Limb (tissue), 2 donors: Measurements from ENCODE around the gene INVS.
"Not testable (repeated sequence)": the region's sequence is repeated elsewhere in the genome, so short reads cannot be mapped to it uniquely, and the experiment has no call there.

Source experiments
- DNase-seq, 2 donors: peaks; one replicate each; pipeline ENCODE4 v3.0.0-alpha.2; 2016; ENCODE audit errors: extremely low spot score in 2 of 2

Gene INVS

DNA sequence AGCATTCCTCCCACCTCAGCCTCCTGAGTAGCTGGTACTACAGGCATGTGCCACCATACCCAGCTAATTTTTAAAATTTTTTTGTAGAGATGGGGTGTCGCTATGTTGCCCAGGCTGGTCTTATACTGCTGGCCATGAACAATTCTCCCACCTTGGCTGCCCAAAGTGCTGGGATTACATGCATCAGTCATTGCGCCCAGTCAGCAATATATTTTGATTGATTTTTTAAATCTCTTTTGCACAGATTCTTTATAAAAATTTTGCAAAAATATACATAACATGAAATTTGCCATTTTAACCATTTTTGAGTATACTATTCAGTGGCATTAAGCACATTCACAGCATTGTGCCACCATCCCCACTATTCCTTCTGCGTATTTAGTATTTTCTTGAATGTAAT, 94.0 kb downstream of the INVS start:
- no peak for DNase-seq

DNA sequence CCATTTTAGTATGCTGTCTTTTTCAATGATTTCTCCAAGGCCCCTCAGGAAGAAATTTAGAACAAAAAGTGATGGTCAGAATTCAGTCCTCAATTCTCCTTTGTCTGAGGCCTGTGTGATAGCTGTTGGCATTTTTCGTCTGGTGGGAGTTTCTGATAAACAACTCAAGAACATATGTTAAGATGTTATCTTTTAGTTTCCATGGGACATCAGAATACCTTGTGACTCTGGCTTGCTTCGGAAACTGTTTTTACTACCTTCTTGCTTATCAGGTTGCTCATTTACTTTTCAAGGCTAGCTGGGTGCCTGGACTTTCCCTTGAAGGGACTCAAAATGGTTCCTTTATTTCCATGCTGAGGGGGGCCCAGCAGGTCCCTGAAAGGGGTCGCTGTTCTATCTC, 97.2 kb downstream of the INVS start:
- DNase-seq, result no peak

DNA sequence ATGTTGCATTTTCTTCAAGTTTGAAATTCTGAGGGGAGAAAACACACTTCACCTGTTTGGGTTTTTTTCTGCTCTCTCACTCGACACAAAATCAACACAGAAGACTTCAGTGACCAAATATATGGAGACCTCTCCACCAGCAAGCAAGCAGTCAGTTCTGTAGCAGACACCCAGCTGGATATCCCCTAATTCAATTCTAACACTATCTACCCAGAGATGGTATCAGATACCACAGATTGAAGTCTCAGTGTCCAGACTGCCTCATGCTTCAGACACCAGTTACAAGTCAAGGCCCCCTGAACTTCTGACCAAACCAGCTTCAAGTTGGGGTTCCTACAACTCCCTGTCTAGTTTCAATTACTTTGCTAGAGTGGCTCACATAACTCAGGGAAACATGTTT, 97.8 kb downstream of the INVS start:
- DNase-seq, result no peak

DNA sequence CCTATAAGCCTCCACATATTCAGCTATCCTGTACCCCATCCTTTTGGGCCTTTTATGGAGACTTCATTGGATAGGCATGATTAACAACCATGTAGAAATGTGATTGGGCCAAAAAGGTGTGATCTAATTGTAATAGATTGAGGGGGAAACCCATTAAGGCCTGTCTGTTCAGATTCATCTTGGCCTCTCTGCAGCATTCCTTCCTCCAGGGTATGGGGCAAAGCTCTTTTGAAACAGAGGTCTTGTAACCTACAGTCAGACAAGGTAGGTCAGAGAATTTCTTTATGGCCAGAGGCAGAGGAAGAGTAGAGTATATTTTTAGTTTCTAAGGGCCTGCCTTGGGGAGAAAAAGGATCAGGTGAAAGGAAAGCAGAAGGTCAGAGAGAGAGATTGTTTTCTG, 98.5 kb downstream of the INVS start:
- DNase-seq, result no peak

DNA sequence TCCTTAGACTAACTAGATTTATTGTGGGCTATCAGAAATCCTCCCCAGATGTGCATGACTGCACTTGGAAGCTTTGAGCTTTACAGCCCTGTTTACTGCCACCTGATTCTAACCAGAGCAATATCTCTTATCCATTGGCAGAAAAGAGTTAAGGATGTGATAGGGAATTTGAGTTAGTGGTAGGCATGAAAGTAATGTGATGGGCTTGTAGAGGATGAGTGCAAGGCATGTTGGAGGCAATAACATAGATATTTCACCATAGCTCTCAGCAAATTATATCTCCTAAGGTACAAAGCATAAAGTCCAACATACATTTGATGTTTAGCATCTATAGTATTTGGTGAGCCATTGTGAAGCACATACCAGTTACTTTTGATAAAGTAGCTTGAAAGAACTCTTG, 103.8 kb downstream of the INVS start:
- no peak for DNase-seq

DNA sequence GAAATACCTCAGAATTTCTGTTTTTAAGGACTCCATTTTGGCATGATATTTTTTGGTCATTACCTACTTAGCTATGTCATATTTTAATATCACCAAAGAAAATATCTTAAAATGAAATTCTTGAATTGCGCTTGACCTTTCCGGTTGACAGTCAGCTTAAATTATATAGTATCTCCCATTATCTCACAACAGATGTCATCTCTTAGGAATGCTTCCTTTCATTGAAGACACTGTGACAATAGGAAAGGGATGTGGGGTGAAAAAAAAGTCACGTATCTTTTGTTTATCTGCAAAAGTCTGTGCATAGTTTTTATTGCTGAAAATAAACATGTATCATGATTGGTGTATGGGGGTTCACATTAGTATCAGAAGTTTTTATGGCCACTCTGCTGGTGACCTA, 105.8 kb downstream of the INVS start:
- DNase-seq, result no peak

DNA sequence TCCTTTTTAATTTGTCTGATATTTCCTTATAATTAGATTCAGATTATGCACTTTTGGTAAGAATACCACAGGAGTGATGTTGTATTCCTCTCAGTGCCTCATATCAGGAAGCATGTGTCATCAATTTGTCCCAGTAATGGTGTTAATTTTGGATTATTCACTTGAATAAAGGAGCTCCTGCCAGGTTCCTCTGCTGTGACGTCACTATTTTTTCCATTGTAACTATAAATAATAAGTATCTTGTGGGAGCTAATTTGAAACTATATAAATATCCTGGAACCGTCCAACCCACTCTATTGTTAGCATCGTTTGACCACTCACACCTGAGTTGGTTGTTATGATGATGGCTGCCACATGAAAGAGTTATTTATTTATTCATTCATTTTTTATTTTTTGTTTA, 107.9 kb downstream of the INVS start:
- DNase-seq, result no peak

DNA sequence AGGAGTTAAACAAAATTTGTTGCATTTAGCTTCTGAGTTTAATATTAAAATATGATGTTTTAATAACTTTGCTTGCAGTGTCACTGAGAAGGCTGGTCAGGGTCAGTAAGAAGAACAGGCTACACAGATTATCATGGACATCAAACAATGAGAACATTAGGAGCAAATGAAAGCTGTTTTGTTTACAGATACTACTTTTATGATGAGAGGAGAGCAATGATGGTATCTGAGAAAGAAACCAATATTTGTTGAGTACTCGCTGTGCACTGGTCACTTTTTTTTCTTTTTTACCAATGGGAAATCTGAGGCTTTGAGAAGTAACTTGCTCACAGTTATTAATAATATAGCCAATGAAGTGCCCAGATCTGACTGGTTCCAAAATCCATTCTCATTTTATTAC, 109.6 kb downstream of the INVS start:
- no peak for DNase-seq

DNA sequence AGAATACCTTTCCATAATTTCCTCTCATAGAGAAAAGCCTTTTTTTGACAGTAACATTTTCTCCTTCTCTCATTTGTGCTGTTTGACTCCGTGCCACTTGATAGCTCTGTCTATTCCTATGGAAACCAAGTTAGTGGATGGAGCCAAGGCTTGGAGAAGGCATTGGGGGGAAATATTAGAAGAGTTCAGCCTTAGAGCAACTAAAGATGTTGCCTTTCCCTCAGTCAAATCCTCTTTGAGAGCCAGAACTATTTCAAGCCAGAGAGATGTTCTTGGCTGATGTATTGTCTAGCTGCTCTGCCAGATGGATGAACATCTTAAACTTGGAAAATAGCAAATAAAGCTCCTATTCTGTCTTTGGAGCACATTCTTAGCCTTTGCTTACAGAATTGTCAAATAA, 112.4 kb downstream of the INVS start:
- DNase-seq, result peak in 1 of 2 donors; percentile 77

DNA sequence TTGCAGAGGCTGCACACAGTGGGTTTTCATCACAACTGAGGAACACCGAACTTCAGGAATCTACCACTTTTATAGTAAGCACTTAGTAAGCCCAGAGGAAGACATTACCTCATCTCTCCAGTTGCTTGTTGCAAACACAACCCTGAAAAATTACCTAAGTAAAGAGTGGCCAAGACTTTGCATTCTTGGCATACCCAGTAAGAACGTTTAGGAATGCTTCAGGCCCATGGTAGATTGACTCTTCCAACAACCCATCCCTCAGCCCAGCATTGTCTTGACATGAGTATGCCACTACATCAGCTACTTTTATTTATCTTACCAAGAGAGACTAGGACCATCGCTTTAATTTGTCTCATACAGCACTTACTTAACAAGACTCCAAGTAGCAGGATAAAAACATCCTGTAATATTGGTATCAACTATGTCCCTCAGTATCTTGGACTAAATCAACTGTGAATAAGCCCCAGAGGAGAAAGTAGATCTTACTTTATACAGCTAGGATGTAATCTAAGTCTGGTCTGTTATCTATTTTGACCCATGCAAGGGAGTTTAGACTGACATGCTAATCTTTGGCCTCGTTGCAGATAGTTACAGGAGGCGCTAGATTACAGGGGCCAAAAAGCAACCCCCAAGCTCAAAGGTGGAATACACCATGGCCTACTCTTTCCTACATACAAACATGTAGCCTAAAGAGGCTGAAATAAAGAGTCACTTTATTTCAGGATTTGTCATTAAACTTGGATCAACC, 114.9 kb downstream of the INVS start:
- DNase-seq, result no peak

DNA sequence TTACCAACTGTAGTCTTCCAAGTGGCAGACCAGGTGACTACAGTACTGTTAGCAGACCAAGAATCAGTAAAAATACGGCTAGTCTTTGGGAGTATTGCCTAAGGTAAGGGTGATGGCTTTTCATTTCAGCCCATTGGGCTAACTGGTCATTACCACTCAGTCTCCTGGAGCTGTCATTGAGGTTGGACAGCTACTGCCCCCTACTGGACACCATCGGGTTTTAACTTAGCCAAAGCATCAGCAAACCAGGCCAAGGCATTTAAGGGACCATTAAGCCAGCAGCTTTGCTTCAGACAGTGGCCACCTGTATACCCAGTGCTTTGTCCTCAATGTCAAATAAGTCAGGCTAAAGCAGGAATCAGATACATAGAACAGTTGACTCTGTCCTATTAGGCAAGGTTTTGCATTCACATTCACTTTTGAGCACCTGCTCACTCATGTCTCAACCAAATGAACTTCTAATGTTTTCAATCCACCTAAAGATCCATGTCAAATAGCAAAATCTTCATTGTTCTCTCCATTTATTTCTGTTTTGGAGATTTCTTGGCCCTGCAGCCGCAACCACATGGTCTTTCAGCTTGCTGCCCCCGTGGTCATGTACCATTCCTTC, 117.2 kb downstream of the INVS start:
- DNase-seq, result no peak

DNA sequence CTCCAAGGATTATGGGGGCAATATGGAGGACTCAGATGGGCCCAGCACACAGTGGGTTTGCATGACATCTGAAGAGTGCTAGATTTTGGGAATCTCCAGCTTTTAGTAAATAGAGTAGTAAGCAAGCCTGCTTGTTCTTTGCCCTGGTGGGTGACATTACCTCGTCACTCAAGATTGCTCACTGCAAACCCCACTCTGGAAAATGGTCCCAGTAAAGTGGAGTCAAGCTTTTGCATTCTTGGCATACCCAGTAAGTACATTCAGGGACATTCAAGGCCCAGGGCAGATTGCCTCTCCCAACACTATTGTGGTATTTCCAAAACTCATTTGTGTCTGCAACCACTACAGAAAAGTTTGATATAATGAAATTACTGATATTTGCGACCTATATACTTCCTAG, 118.5 kb downstream of the INVS start:
- DNase-seq, result no peak

DNA sequence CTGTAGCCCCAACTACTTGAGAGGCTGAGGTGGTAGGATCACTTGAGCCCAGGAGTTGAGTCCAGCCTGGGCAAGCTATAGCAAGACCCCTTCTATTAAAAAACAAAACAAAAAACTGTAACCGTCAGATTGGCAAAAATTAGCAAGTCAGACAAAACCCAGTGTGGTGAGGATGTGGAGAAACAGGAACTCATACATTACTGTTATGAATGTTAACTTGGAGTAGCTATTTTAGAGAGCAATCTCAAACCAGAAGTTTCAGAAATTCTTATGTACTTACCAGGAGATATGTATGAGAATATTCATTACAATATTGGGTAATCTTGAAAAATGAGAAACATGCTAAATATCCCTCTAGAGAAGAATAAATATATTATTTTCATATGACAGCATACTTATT, 120.3 kb downstream of the INVS start:
- no peak for DNase-seq

DNA sequence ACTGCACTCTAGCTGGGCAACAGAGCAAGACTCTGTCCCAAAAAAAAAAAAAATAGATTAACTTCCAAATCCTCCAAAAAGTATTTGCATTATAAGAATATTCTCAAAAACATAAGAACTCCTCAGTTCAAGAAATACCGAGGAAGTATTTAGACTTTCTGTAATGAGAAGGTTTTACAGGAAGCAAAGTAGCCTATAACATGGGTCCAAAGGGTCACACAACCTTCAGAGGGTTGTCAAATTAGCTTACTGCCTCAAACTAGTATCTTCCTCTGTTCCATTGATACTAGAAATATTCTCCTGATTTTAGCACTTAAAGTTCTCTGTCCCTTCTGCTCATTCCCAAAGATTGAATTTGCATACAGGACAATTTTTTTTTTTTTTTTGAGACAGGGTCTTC, 121.9 kb downstream of the INVS start:
- DNase-seq, result no peak

DNA sequence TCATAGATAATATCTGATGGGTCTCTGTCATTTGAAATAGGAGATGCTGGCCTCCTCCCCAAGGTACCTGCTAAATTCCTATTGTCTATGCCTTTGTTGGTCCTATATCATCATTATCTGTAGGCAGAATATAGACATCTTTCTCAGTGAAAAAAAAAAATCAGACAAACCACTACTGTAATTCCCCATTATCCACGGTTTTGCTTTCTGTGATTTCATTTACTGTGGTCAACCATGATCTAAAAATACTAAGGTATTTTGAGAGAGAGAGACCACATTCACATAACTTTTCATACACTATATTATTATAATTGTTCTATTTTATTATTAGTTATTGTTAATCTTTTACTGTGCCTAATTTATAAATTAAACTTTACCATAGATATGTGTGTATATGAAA, 122.5 kb downstream of the INVS start:
- no peak for DNase-seq

DNA sequence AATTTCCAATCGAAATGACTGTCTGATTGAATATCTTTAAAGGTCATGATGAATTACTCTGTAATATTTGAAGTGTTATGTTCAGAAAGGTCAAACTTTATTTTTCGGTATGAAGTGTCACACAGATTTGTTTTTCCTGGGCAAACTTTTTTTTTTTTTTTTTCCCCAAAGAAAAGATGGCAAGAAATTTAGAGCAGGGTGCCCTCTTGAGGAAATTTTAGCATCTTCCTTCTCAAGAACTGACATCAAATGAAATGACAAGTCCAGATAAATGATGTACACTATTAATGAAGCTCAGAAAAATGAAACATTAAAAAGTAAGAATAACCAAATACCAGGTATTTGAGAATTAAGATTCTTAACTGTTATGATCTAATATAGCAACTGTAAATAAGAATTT, 123.6 kb downstream of the INVS start:
- DNase-seq, result no peak

DNA sequence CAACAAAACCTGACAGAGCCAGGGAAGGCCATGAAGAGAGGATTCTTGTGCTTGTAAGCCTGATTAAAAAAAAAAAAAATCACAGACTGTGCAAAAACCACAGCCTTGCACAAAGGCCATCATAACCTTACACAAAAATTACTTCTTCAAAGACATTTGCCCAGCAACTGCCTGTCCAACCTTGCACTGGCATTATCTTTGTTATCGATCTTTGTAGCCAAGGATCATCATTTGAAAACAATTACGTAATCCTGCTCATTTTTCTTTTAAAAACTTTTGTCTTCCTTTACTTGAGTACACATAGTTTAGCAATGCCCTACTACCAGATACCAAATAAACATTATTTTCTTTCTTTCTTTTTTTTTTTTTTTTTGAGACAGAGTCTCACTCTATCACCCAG, 128.6 kb downstream of the INVS start:
- no peak for DNase-seq

DNA sequence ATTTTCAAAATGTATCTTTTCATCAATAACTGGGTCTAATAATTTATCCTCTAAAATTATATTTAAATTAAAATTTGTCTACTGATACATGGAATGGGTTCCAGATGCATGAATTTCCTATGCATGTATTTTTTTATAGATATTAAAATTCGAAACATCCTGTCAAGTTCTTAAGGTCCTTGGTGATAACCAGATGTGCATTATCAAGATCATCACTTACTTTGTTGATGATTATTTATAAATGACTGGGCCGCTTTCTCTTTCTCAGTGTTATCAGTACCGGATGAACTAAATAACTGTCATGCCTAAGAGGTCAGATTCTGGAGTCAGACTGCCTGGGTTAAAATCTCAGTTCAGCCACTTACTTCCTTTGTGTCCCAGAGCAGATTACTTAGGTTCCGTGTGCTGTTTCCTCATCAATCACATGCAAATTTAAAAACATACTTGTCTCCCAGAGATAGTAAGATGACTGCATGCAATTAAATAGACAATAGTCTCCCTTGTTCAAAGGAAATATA, 129.4 kb downstream of the INVS start:
- no peak for DNase-seq

DNA sequence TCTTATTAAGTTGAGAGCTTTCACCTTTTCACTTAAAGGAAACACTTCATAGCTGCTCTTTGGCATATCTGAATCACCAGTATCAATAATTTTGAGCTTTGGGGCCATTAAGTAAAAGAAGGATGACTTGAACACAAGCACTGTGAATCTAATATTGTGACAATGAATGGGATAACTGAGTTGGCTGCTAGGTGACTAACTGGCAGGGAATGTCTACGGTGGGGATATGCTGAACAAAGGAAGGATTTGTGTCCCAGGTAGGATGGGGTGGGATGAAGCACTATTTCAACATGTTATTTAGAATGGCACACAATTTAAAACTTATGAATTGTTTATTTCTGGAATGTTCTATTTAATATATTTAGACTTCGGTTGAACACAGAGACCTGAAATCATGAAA, 130.1 kb downstream of the INVS start:
- DNase-seq, result no peak

DNA sequence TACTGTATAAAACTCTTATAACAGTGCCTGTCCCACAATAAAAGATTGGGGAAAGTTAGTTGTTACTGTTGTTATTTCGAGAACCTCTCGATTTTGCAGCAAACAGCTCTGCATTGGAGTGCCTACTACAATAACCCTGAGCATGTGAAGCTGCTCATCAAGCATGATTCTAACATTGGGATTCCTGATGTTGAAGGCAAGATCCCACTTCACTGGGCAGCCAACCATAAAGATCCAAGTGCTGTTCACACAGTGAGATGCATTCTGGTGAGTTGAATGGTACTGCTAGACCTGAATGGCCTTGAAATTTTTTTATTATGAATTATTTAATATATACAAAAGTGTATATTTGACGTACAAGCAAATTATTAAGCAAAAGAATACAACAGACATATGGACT, 130.5 kb downstream of the INVS start:
- no peak for DNase-seq

DNA sequence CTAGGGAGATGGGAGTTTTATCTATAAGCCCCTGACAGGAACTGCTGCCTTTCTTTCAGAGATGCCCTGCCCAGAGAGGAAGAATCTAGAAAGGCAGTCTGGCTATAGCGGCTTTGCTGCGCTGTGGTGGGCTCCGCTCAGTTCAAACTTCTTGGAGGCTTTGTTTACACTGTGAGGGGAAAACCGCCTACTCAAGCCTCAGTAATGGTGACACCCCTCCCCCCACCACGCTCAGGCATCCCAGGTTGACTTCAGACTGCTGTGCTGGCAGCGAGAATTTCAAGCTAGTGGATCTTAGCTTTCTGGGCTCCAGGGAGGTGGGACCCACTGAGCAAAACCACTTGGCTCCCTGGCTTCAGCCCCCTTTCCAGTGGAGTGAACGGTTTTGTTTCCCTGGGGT, 137.9 kb downstream of the INVS start:
- DNase-seq, result not testable (repeated sequence)

DNA sequence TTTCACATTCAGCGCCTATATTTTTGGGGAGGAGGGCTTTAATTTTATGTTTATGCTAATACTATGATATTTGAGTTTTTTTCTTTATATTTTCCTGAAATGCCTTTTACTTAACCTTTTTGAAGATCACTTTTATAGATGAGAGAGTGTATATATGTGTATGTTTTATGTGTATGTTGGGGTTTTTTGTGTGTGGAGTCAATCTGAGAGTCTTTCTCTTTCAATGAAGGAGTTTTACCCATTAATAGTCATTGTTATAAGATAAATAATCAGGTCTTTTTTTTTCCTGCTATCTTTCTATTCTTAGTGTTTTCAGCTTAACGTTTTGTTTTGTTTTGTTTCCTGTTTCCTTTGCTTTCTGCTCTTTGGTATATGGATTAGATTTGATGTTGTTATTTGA, 141.5 kb downstream of the INVS start:
- DNase-seq, result no peak

DNA sequence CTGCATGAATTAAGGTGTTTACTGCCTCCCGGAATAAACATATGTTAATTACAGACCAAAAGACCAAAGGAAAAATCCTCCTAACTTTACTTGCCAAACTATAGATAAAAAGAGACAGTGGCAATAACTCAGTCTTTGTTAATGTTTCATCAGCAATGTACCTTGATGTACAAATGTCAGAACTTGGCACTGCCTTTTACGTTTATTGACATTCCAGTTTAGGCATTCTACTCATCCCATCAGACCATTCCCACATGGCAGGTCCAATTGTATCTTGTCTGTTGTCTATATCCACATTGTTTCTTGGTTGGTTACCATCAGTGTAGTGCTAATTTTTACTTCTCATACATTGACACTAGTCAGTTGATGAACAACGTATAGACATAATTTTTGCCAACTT, 168.2 kb downstream of the INVS start:
- DNase-seq, result no peak
